ENCODE results near the gene KIAA1549.

The KIAA1549 gene

GRCh38 chr7:138974675-138975292 lies 6.4 kb downstream of the KIAA1549 start:
- no peak for DNase-seq

GRCh38 chr7:138974103-138974502 lies 7.1 kb downstream of the KIAA1549 start:
- no peak for DNase-seq

GRCh38 chr7:138970952-138971351 lies 10.2 kb downstream of the KIAA1549 start:
- DNase-seq = no peak

GRCh38 chr7:138970446-138970845 lies 10.7 kb downstream of the KIAA1549 start:
- no peak for DNase-seq

GRCh38 chr7:138967159-138967558 lies 14.0 kb downstream of the KIAA1549 start:
- no peak for DNase-seq

- no peak for DNase-seq
These were observed 16.4 kb downstream of the KIAA1549 start for GRCh38 chr7:138964624-138965436.

GRCh38 chr7:138963675-138964074 lies 17.5 kb downstream of the KIAA1549 start:
- no peak for DNase-seq

- DNase-seq = no peak
These were observed 18.5 kb downstream of the KIAA1549 start for GRCh38 chr7:138962561-138963270.

GRCh38 chr7:138961159-138961558 lies 20.0 kb downstream of the KIAA1549 start:
- no peak for DNase-seq

GRCh38 chr7:138958391-138958956 lies 22.7 kb downstream of the KIAA1549 start:
- DNase-seq = no peak

GRCh38 chr7:138957753-138958390 lies 23.3 kb downstream of the KIAA1549 start:
- DNase-seq = no peak

GRCh38 chr7:138957217-138957616 lies 24.0 kb downstream of the KIAA1549 start:
- DNase-seq = no peak

- DNase-seq = no peak
These were observed 26.4 kb downstream of the KIAA1549 start for GRCh38 chr7:138954545-138955475.

GRCh38 chr7:138952791-138953190 lies 28.4 kb downstream of the KIAA1549 start:
- DNase-seq = no peak

GRCh38 chr7:138951953-138952352 lies 29.2 kb downstream of the KIAA1549 start:
- DNase-seq = no peak

GRCh38 chr7:138949421-138950088 lies 31.6 kb downstream of the KIAA1549 start:
- DNase-seq = no peak

GRCh38 chr7:138948403-138948802 lies 32.8 kb downstream of the KIAA1549 start:
- DNase-seq = no peak

- no peak for DNase-seq
These were observed 35.4 kb downstream of the KIAA1549 start for GRCh38 chr7:138945821-138946220.

- DNase-seq = no peak
These were observed 36.0 kb downstream of the KIAA1549 start for GRCh38 chr7:138945154-138945553.

- no peak for DNase-seq
These were observed 36.6 kb downstream of the KIAA1549 start for GRCh38 chr7:138944592-138944991.

- no peak for DNase-seq
These were observed 38.1 kb downstream of the KIAA1549 start for GRCh38 chr7:138943061-138943460.
